Keratinocyte (primary cell): ENCODE measurements around the gene SPRED2. TPM values are rescaled to one million over a fixed set of nuclear protein-coding genes. Genes with fewer than 3 reads are reported as not detected.

Source experiments
- DNase-seq: peaks from one replicate; pipeline ENCODE4 v3.0.0-alpha.2; 2011; ENCODE audit warnings: low read depth, missing footprints, low spot score
- FAIRE-seq: peaks from 2 replicates; lab custom pipeline; 2011; peaks lifted over from hg19 to GRCh38; lab: Jason Lieb, UNC
- H2AFZ ChIP-seq: 2 replicates; pipeline ENCODE4 v1.6.0; 2012; ENCODE audit warnings: low read length, control low read depth, inconsistent platforms; ENCODE audit not compliant: control insufficient read depth
- H3K27ac ChIP-seq: 2 replicates; pipeline ENCODE4 v1.5.1; 2011; ENCODE audit warnings: low read length; ENCODE audit not compliant: control insufficient read depth, insufficient read depth
- H3K27me3 ChIP-seq: 3 replicates; pipeline ENCODE4 v1.6.0; 2011; ENCODE audit warnings: low read length; ENCODE audit not compliant: control insufficient read depth, insufficient read depth; ENCODE audit errors: extremely low read depth
- H3K36me3 ChIP-seq, 2 experiments: 2 replicates in 1 of 2; 3 replicates in 1 of 2; pipeline ENCODE4 v1.5.1; 2011; ENCODE audit warnings: low read length in 2 of 2, mild to moderate bottlenecking in 1 of 2; ENCODE audit not compliant: control insufficient read depth in 2 of 2, insufficient read depth in 2 of 2; ENCODE audit errors: extremely low read depth in 1 of 2
- H3K4me1 ChIP-seq: 3 replicates; pipeline ENCODE4 v1.5.1; 2011; ENCODE audit warnings: low read length; ENCODE audit not compliant: control insufficient read depth, insufficient read depth; ENCODE audit errors: extremely low read depth
- H3K4me2 ChIP-seq: 3 replicates; pipeline ENCODE4 v1.6.0; 2011; ENCODE audit warnings: low read depth, low read length; ENCODE audit not compliant: control insufficient read depth, insufficient read depth; ENCODE audit errors: extremely low read depth
- H3K4me3 ChIP-seq, 3 experiments: fragments of 200-600 bp in 1 of 3; sonication (generic) in 1 of 3; 2 replicates in 2 of 3; 3 replicates in 1 of 3; pipeline ENCODE4 v1.5.1; 2011 to 2016; ENCODE audit warnings: low read length in 3 of 3, mild to moderate bottlenecking in 3 of 3, control low read depth in 2 of 3, inconsistent platforms in 1 of 3, low read depth in 1 of 3, mixed read lengths in 1 of 3, mixed run types in 1 of 3, moderate library complexity in 1 of 3; ENCODE audit not compliant: control insufficient read depth in 2 of 3, insufficient read depth in 2 of 3; ENCODE audit errors: extremely low read depth in 1 of 3
- H3K79me2 ChIP-seq: 2 replicates; pipeline ENCODE4 v1.6.0; 2012; ENCODE audit warnings: low read length; ENCODE audit not compliant: control insufficient read depth, insufficient read depth
- H3K9ac ChIP-seq: 3 replicates; pipeline ENCODE4 v1.6.0; 2011; ENCODE audit warnings: low read length; ENCODE audit not compliant: control insufficient read depth, insufficient read depth; ENCODE audit errors: extremely low read depth
- H3K9me1 ChIP-seq: 3 replicates; pipeline ENCODE4 v1.6.0; 2011; ENCODE audit warnings: low read length; ENCODE audit not compliant: control insufficient read depth, insufficient read depth; ENCODE audit errors: extremely low read depth
- H3K9me3 ChIP-seq: 2 replicates; pipeline ENCODE4 v1.5.1; 2012; ENCODE audit warnings: low read depth, low read length; ENCODE audit not compliant: control insufficient read depth
- H4K20me1 ChIP-seq: 3 replicates; pipeline ENCODE4 v1.6.0; 2011; ENCODE audit warnings: low read length; ENCODE audit not compliant: control insufficient read depth, insufficient read depth; ENCODE audit errors: extremely low read depth
- CTCF ChIP-seq, 3 experiments: IDR thresholded peaks in 1 of 3; conservative IDR thresholded peaks in 1 of 3; optimal IDR thresholded peaks in 1 of 3; 2 replicates in 2 of 3; 3 replicates in 1 of 3; pipeline versions ENCODE3 to v1.5.1; 2011; ENCODE audit warnings: low read length in 3 of 3, mild to moderate bottlenecking in 3 of 3, moderate library complexity in 2 of 3, control low read depth in 1 of 3, inconsistent platforms in 1 of 3; ENCODE audit not compliant: insufficient read depth in 2 of 3; ENCODE audit errors: extremely low read depth in 1 of 3
- EZH2 ChIP-seq: IDR thresholded peaks from one replicate; pipeline ENCODE4 v1.6.1; 2012; ENCODE audit warnings: inconsistent platforms, mild to moderate bottlenecking, low read length, moderate library complexity
- dilution Hi-C: fragments of 300-500 bp; cut with MboI; formaldehyde crosslinking; loops from one replicate; pipeline ENCODE4 v1.7.0; 2020; ENCODE audit warnings: low sequenced_read_pairs; ENCODE audit not compliant: extremely low pct_ligation_motif_present
- polyA plus RNA-seq, 5 experiments: library from polyadenylated mRNA; depleted of rRNA in 3 of 5; stranded (reverse) in 3 of 5; stranded (forward) in 1 of 5; unstranded in 1 of 5; fragments of >200 nt; gene quantifications; 1 replicate in 1 of 5; 2 replicates in 3 of 5; 3 replicates in 1 of 5; pipeline versions ENCODE4 v1.2.1 to v1.2.3, GENCODE V29; 2011 to 2012; ENCODE audit warnings: missing spikeins in 2 of 5, low read depth in 1 of 5, low replicate concordance in 1 of 5

Gene SPRED2
- polyA plus RNA-seq, 1 donor (not counting 4 experiments of a cell fraction or from before 2014, with no cell fraction given): 26.8 TPM

GRCh38 chr2:65292461-65293011 is 139.9 kb downstream of the SPRED2 start:
- no peaks in the 10 kb centered on the region for H3K9me3 ChIP-seq
- H3K9me1 ChIP-seq: no peaks in the 10 kb centered on the region
- FAIRE-seq (no peak), DNase-seq (no peak)
- no peaks in the 10 kb centered on the region for H3K27me3 ChIP-seq
- no peak overlapping the region for H3K4me3 ChIP-seq
- H4K20me1 ChIP-seq: no peaks in the 10 kb centered on the region
- TF ChIP-seq CTCF (optimal IDR thresholded peaks at IDR 0.05 in 1 of 3, IDR thresholded peaks at IDR 0.05 in 1 of 3, conservative IDR thresholded peaks at IDR 0.05 in 1 of 3; ENCODE audit: extremely low read depth in 1 of 3, insufficient read depth in 2 of 3, low read length in 3 of 3) (no peak), EZH2 (no peak)
- H3K9ac ChIP-seq: no peak overlapping the region
- H3K36me3 ChIP-seq: no peaks in the 10 kb centered on the region
- H2AFZ ChIP-seq: peak overlapping the region; percentile 14
- H3K4me1 ChIP-seq: peaks cover 20% of the 10 kb centered on the region
- dilution Hi-C loops: no loop called here
- no peak overlapping the region for H3K27ac ChIP-seq
- H3K79me2 ChIP-seq: no peaks in the 10 kb centered on the region
- H3K4me2 ChIP-seq: peak overlapping the region; percentile 42

- TF ChIP-seq CTCF (optimal IDR thresholded peaks at IDR 0.05 in 1 of 3, IDR thresholded peaks at IDR 0.05 in 1 of 3, conservative IDR thresholded peaks at IDR 0.05 in 1 of 3; ENCODE audit: extremely low read depth in 1 of 3, insufficient read depth in 2 of 3, low read length in 3 of 3) (no peak), EZH2 (no peak)
Observed at GRCh38 chr2:65292106-65292400, 140.3 kb downstream of the SPRED2 start.

More at GRCh38 chr2:65292106-65292400, 140.3 kb downstream of the SPRED2 start:
- Histone ChIP-seq H3K9me3 (no peaks in the 10 kb centered on the region), H3K4me3 (no peak overlapping the region), H3K4me1 (peaks cover 20% of the 10 kb centered on the region), H3K27me3 (no peaks in the 10 kb centered on the region), H3K9ac (no peak overlapping the region), H3K36me3 (no peaks in the 10 kb centered on the region), H3K9me1 (no peaks in the 10 kb centered on the region), H4K20me1 (no peaks in the 10 kb centered on the region), H3K79me2 (no peaks in the 10 kb centered on the region), H3K27ac (no peak overlapping the region), H2AFZ (no peak overlapping the region), H3K4me2 (peak overlapping the region; percentile 42)
- DNase-seq: no peak
- dilution Hi-C loops: no loop called here
- FAIRE-seq: no peak
